GDM1 (cell line): ENCODE results near the gene RAB18.
"Not testable (repeated sequence)": the region's sequence is repeated elsewhere in the genome, so short reads cannot be mapped to it uniquely, and the experiment has no call there.

ENCODE experiments used
- DNase-seq: peaks from one replicate; lab custom pipeline; 2025; lab: John Stamatoyannopoulos, UW

Gene RAB18

DNA sequence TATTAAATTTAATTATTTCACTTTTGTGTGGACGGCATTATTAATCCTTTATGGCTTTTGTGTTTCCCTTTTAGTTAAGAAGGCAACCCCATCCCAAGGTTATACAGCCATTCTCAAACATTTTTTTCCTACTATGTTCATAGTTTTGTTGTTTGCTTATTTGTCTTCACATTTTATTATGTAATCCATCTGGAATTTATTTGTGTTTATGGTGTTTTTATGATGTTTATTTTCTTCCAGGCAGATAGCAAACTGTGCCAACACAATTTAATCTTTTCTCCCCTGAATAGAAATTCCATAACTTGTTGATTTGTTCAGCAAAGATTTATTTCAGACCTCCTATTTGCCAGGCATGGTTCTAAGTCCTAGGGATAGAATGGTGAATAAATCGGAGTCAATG is 42.9 kb downstream of the RAB18 start:
- DNase-seq: no peak

DNA sequence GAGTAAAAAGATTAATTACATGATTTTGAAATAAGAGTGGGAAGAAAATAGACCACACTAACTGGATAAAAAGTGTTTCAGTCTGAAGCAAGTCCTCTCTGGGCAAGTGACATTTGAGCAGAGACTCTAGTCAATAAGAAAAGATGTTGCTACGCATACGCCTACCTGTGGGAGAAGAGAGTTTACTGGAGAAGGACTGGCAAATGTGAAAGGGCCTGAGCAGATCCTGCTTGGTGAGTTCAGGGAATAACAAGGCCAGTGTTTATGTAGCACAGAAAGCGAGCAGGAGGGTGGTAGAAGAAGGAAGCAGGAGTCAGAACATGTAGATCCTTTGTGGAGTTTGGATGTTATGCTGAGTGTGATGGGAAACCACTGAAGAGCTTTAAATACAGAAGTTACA is 43.4 kb downstream of the RAB18 start:
- no peak for DNase-seq

DNA sequence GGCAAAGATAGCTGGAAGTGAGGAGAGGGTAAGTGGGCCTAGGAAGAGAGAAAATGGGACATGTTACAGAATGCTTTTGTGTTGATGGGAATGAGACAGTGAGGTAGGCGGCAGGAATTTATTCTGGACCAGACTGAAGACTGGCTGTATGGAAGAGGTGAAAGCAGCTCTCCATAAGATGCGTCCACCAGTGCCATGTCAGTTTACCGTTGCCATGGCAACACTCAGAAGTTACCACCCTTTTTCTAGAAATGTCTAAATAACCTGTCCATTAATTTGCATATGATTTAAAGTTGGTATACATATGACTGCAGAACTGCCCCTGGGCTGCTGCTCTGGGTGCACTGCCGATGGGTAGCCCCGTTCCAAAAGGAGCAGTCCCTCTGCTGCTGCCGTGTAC is 46.7 kb downstream of the RAB18 start:
- DNase-seq: no peak

DNA sequence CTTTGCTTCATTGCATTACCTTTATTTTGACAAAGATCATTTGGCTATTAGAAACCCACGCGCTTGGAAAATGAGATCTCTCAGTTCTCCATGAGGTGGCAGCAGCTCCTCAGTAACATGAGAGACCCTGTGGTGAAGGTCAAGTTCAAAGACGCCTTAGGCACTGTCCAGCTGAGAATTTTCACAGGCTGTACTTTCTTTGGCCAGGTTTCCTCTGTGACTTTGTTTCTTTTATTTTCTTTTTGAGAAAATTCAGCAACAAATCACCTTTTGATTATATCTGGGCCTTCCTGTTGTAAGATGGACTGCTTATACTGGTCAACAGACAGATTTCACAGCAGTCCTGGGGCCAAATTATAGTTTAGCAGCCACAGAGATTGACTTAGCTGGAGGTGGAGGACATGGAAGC is 54.5 kb downstream of the RAB18 start:
- peak; percentile 20 for DNase-seq

DNA sequence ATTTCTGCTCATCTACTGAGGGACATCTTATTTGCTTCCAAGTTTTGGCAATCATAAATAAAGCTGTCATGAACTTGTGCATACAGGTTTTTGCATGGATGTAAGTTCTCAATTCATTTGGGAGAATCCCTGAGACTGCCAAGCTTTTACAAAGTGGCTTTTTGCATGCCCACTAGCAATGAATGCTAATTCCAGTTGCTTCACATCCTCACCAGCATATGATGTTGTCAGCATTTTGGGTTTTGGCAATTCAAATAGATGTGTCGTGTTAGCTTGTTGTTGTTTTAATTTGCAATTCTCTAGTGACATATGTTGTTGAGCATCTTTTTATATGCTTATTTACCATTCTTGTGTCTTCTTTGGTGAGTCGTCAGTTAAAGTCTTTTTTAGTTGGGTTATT is 57.2 kb downstream of the RAB18 start:
- no peak for DNase-seq

DNA sequence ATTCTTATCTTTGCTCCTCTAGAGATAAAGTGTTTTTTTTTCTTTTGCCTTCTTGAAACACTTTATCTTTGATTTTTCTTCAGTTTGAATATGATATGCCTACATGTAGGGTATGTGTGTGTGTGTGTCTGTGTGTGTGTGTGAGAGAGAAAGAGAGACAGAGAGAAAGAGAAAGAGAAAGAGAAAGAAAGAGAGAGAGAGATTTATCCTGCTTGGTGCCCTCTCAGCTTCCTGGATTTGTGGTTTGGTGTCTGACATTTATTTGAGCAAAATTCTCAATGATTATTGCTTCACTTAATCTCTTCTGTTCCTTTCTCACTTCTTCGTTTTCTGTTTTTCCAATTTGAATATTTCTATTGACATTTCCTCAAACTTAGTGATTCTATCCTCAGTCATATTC is 60.3 kb downstream of the RAB18 start:
- DNase-seq: no peak

DNA sequence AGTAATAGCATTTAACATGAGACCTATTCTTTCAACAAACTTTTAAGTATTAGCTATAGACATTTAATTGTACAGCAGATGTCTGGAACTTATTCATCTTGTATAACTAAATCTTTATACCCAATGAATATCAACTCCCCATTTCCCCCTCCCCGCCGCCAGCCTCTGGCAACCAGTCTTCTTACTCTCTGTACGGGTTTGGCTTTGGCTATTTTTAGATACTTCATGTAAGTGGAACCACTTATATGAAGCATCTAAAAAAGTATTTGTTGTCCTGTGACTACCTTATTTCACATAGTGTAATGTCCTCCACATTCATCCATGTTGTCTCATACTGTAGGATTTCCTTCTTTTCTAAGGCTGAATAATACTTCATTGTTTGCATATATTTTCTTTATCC is 60.8 kb downstream of the RAB18 start:
- DNase-seq: no peak

DNA sequence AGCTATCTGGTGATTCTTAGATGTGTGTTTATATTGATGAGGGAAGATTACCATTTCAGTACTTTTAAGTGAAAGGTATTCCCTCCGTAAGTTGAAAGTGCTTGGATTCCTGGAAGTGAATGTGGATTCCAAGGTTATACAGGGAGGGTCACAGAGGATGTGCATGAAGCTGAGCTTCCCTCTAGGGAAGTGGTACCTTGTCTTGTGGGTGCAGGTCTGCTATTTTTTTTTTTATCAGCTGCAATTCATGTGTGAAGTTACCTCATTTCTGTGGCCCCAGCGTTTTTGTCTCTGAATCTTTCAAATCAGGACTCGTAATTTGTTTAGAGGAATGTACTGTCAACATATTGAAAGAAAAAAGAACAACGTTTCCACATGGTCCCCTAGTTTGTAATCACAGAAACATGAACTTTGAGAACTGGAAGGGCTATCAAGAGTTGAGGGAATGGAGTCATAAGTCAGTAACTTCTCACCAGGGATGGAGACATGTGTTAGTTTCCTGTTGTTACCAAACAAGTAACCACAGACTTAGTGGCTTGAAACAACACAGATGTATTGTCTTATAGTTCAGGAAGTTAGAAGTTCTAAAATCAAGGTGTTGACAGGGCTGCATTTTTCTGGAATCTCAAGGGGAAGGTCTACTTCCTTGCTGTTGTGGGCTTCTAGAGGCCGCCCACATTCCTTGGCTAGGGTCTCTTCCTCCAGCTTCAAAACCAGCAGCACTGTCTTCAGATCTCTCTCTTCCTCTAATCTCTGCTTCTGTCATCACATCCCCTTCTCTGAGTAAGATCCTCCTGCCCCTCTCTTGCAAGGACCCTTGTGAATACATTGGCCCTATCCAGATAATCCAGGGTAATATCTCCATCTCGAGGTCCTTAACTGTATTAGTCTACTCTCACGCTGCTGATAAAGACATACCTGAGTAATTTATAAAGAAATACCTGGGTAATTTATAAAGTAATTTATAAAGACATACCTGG is 64.4 kb downstream of the RAB18 start:
- no peak for DNase-seq

DNA sequence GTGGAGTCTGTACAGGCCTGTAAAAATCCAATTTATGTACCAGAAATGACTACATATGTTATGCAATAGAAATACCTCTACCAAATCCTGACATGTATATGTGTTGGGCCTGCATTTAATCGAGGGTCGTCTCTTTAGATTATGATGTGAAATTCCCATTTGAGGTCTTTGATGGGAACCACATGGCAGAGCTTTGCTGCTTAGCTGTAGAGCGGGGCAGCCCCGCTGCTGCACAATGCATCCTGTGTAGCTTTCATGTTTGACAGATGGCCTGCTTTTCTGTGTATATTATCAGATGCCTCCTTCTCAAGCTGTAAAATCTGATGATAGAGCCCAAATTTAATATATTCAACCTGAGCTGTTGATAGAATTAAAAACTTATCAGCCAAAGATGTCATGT is 65.8 kb downstream of the RAB18 start:
- no peak for DNase-seq

DNA sequence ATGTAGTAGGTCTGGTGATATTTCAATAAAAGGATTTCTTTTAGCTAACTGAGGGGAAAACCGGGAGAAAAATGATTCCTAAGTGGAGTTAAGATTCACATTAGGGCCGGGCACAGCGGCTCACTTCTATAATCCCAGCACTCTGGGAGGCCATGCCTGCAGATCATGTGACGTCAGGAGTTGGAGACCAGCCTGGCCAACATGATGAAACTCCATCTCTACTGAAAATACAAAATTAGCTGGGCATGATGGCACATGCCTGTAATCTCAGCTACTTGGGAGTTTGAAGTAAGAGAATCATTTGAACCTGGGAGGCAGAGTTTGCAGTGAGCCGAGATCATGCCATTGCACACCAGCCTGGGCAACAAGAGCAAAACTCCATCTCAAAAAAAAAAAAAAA is 72.9 kb downstream of the RAB18 start:
- not testable (repeated sequence) for DNase-seq

DNA sequence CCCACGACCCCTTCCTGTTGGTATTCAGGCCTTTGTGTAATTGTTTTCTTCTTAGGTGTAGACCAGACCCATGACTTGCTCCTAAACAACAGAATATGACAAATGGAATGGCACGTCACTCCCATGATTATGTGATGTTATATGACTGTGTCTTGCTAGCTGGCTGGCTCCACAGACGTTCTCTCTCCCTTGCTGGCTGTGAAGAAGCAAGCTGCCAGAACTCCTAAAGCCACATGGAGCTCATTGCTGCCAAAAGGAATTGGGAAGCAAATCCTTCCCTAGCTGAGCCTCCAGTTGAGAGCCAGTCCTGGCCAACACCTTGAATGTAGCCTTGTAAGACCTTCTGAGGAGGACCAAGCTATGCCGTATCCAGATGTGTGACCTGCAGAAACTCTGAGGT is 74.2 kb downstream of the RAB18 start:
- DNase-seq: no peak

DNA sequence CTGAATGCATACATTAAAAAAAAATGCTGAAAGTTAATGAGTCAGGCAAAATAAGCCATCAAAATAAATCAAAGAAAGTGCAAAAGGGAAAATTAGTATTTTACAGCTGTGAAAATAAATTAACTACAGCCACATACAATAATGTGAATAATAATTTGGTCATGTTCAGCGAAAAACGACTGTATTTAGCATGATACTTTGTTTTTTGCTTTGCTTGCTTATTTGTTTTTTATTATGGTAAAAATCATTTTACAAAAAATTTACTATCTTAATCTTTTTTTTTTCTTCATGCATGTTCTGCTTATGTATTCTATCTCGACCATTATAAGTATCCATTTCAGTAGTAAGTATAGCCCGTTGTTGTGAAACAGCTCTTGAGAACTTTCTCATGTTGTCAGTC is 77.1 kb downstream of the RAB18 start:
- DNase-seq: no peak

DNA sequence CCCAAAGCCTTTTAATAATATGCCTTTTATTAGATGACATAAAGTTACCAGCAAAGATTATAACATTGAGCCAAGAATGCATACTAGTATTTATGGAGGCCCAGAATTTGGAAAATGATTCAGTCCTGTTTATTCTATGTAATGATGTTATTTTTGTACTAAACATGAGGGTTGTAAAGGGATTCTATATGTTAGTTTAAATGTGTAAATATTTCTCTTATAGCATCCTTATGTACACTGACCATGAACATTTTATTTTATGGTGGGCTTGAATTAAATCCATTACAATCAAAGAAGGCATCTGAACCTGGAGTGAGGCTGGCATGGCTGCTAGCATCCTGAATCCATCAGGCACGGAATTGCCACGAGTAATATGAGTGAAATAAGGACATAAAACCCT is 80.2 kb downstream of the RAB18 start:
- no peak for DNase-seq
